Measurements from ENCODE around the gene ANKS1B.
A peak's percentile ranks its signal among the peaks of the same experiment; 100 is the strongest.

Gene ANKS1B

GRCh38 chr12:98741196-98741555 is 1243.6 kb downstream of the ANKS1B start:
- H3K4me3 ChIP-seq (ENCODE audit: low read depth, low read length), result no peak overlapping the region
- ChIA-PET CTCF (interaction anchor here (0.7 to 2.0 kb wide), 6 partner anchors 12 to 257 kb away, joined by 3 to 14 read pairs (median 4); no protein-coding TSS in a partner anchor), POLR2A (interaction anchor here (0.5 kb wide), 1 partner anchor 63 kb away, joined by 4 read pairs; no protein-coding TSS in a partner anchor)
- H3K36me3 ChIP-seq (ENCODE audit: control insufficient read depth in 2 of 2, insufficient read depth in 1 of 2, low read length in 2 of 2), result no peaks in the 10 kb centered on the region
- H3K4me1 ChIP-seq (ENCODE audit: control insufficient read depth, insufficient read depth, low read length), result peaks cover 16% of the 10 kb centered on the region; the same call in 1 of the 2 replicates
- TF ChIP-seq ZFHX2 (tag by site-specific recombination; conservative IDR thresholded peaks at IDR 0.05) (0 out of 2 replicates have a peak, but pooled peaks have one; percentile 25), ZNF280C (tag by site-specific recombination; IDR thresholded peaks at IDR 0.05) (no peak)
- H3K9me3 ChIP-seq (ENCODE audit: control insufficient read depth, insufficient read depth, low read depth, low read length), result no peaks in the 10 kb centered on the region
- H3K27ac ChIP-seq (ENCODE audit: extremely low read depth, low read depth, low read length), result no peak overlapping the region

GRCh38 chr12:98740751-98741150 is 1244.0 kb downstream of the ANKS1B start:
- TF ChIP-seq ZNF132 (tag by site-specific recombination; IDR thresholded peaks at IDR 0.05; ENCODE audit: borderline replicate concordance) (no peak), ZFP41 (tag by site-specific recombination; IDR thresholded peaks at IDR 0.05; ENCODE audit: borderline replicate concordance) (no peak), ZNF629 (tag by site-specific recombination; IDR thresholded peaks at IDR 0.05) (no peak), ZNF112 (tag by site-specific recombination; IDR thresholded peaks at IDR 0.05) (no peak)
- Histone ChIP-seq H3K4me3 (ENCODE audit: low read depth, low read length) (no peak overlapping the region), H3K27ac (ENCODE audit: extremely low read depth, low read depth, low read length) (no peak overlapping the region), H3K4me1 (ENCODE audit: control insufficient read depth, insufficient read depth, low read length) (peaks cover 16% of the 10 kb centered on the region; the same call in 1 of the 2 replicates), H3K36me3 (ENCODE audit: control insufficient read depth in 2 of 2, insufficient read depth in 1 of 2, low read length in 2 of 2) (peaks cover 0 to 1% of the 10 kb centered on the region in 2 experiments; a peak in 1 of 3 replicates), H3K9me3 (ENCODE audit: control insufficient read depth, insufficient read depth, low read depth, low read length) (no peaks in the 10 kb centered on the region)
- POLR2A ChIA-PET, result no interaction called here
- CTCF ChIA-PET, result interaction anchor here (0.7 to 1.3 kb wide), 4 partner anchors 29 to 209 kb away, joined by 3 to 14 read pairs (median 3); no protein-coding TSS in a partner anchor

- POLR2A ChIA-PET, result no interaction called here
- CTCF ChIA-PET, result interaction anchor here (0.6 to 0.7 kb wide), 3 partner anchors 16 to 314 kb away, joined by 3 to 4 read pairs (median 3); no protein-coding TSS in a partner anchor
- H3K9me3 ChIP-seq (ENCODE audit: control insufficient read depth, insufficient read depth, low read depth, low read length), result no peaks in the 10 kb centered on the region
- peaks cover 16% of the 10 kb centered on the region; the same call in 1 of the 2 replicates for H3K4me1 ChIP-seq (ENCODE audit: control insufficient read depth, insufficient read depth, low read length)
- peaks cover 4 to 8% of the 10 kb centered on the region in 2 experiments; a peak in 2 of 3 replicates for H3K36me3 ChIP-seq (ENCODE audit: control insufficient read depth in 2 of 2, insufficient read depth in 1 of 2, low read length in 2 of 2)
- H3K4me3 ChIP-seq (ENCODE audit: low read depth, low read length), result no peak overlapping the region
- TF ChIP-seq ZNF202 (tag by site-specific recombination; IDR thresholded peaks at IDR 0.05; ENCODE audit: borderline replicate concordance) (no peak), ZBTB11 (tag by site-specific recombination; conservative IDR thresholded peaks at IDR 0.05; ENCODE audit: low read depth) (no peak)
- H3K27ac ChIP-seq (ENCODE audit: extremely low read depth, low read depth, low read length), result no peak overlapping the region
Measured at GRCh38 chr12:98738539-98738938, 1246.2 kb downstream of the ANKS1B start.

- H3K36me3 ChIP-seq (ENCODE audit: control insufficient read depth in 2 of 2, insufficient read depth in 1 of 2, low read length in 2 of 2), result peaks cover 8 to 9% of the 10 kb centered on the region in 2 experiments; a peak in 2 of 3 replicates
- peaks cover 16% of the 10 kb centered on the region; the same call in 1 of the 2 replicates for H3K4me1 ChIP-seq (ENCODE audit: control insufficient read depth, insufficient read depth, low read length)
- H3K27ac ChIP-seq (ENCODE audit: extremely low read depth, low read depth, low read length), result no peak overlapping the region
- POLR2A ChIA-PET, result no interaction called here
- no peak overlapping the region for H3K4me3 ChIP-seq (ENCODE audit: low read depth, low read length)
- H3K9me3 ChIP-seq (ENCODE audit: control insufficient read depth, insufficient read depth, low read depth, low read length), result no peaks in the 10 kb centered on the region
- CTCF ChIA-PET, result no interaction called here
- TF ChIP-seq MEIS1 (CRISPR knock-in tag; IDR thresholded peaks at IDR 0.05; ENCODE audit: borderline replicate concordance) (no peak), ZNF555 (tag by site-specific recombination; conservative IDR thresholded peaks at IDR 0.05) (no peak), MZF1 (tag by site-specific recombination; IDR thresholded peaks at IDR 0.05; ENCODE audit: borderline replicate concordance) (no peak), RBAK (tag by site-specific recombination; IDR thresholded peaks at IDR 0.05) (no peak), ZNF610 (tag by site-specific recombination; IDR thresholded peaks at IDR 0.05; ENCODE audit: borderline replicate concordance) (no peak), ZNF792 (tag by site-specific recombination; IDR thresholded peaks at IDR 0.05) (no peak), ZNF362 (tag by site-specific recombination; IDR thresholded peaks at IDR 0.05) (no peak), ZNF114 (tag by site-specific recombination; IDR thresholded peaks at IDR 0.05) (no peak), ZNF544 (tag by site-specific recombination; IDR thresholded peaks at IDR 0.05) (no peak), PATZ1 (tag by site-specific recombination; IDR thresholded peaks at IDR 0.05) (no peak), ZNF701 (tag by site-specific recombination; IDR thresholded peaks at IDR 0.05) (no peak)
Measured at GRCh38 chr12:98738002-98738401, 1246.7 kb downstream of the ANKS1B start.

All from HEK293 (cell line).